Small intestine (tissue), 7 donors: ENCODE measurements around the gene SLIT3. TPM values are rescaled to one million over a fixed set of nuclear protein-coding genes. Genes with fewer than 3 reads are reported as not detected.

Experiments
- DNase-seq, 2 donors: peaks; one replicate each; pipeline versions ENCODE4 v3.0.0 to v3.0.0-alpha.2; 2013
- FAIRE-seq: peaks from 2 replicates; lab custom pipeline; 2012; peaks lifted over from hg19 to GRCh38; lab: Jason Lieb, UNC
- H3K27ac ChIP-seq, 3 donors: one replicate each; pipeline ENCODE4 v1.5.1; 2013; ENCODE audit warnings: low read length in 2 of 3, mild to moderate bottlenecking in 2 of 3, control low read depth in 1 of 3, inconsistent platforms in 1 of 3, low read depth in 1 of 3, moderate library complexity in 1 of 3
- H3K27me3 ChIP-seq, 3 donors: one replicate each; pipeline ENCODE4 v1.6.1; 2013; ENCODE audit warnings: low read length in 3 of 3, inconsistent platforms in 1 of 3; ENCODE audit not compliant: control insufficient read depth in 3 of 3, insufficient read depth in 3 of 3
- H3K36me3 ChIP-seq, 3 donors: one replicate each; pipeline ENCODE4 v1.6.1; 2013; ENCODE audit warnings: low read length in 3 of 3, inconsistent platforms in 1 of 3, low read depth in 1 of 3, mild to moderate bottlenecking in 1 of 3, moderate library complexity in 1 of 3; ENCODE audit not compliant: control insufficient read depth in 3 of 3, insufficient read depth in 2 of 3
- H3K4me1 ChIP-seq, 3 donors: one replicate each; pipeline ENCODE4 v1.6.1; 2013; ENCODE audit warnings: low read length in 2 of 3, inconsistent platforms in 1 of 3, low read depth in 1 of 3, mild to moderate bottlenecking in 1 of 3, moderate library complexity in 1 of 3; ENCODE audit not compliant: control insufficient read depth in 3 of 3, insufficient read depth in 2 of 3
- H3K4me3 ChIP-seq, 3 donors: one replicate each; pipeline ENCODE4 v1.5.1; 2013; ENCODE audit warnings: low read length in 3 of 3, control low read depth in 1 of 3, inconsistent platforms in 1 of 3, low read depth in 1 of 3, mild to moderate bottlenecking in 1 of 3, moderate library complexity in 1 of 3
- H3K9me3 ChIP-seq, 2 donors: one replicate each; pipeline ENCODE4 v1.6.1; 2013; ENCODE audit warnings: low read depth in 1 of 2, low read length in 1 of 2; ENCODE audit not compliant: control insufficient read depth in 2 of 2, insufficient read depth in 1 of 2
- WGBS, 3 donors: extraction: QIAGEN DNeasy Blood & Tissue Kit; methylation state at CpG; one replicate each; pipeline ENCODE4 v1.1.7; 2013; 5-methylcytosine and 5-hydroxymethylcytosine counted together
- polyA plus RNA-seq, 4 donors: library from polyadenylated mRNA; stranded (reverse) in 3 of 4; unstranded in 1 of 4; fragments of 200-250 nt in 3 of 4; fragments of 120-200 nt in 1 of 4; gene quantifications; one replicate each; pipeline versions ENCODE4 v1.2.1 to v1.2.3, GENCODE V29; 2013
- donor health status: healthy with polysubstance abuse.
- donor health status: control.
- donor health status: control.
- donor health status: Bipolar disorder and iron deficiency.
- donor health status: healthy.

The SLIT3 gene
- polyA plus RNA-seq, 4 donors, result 0.27 to 5.5 (median 5.3) TPM; not detected in 1

- DNase-seq (no peak), FAIRE-seq (no peak)
- H3K4me3 ChIP-seq, result no peak overlapping the region
- H3K36me3 ChIP-seq, result no peaks in the 10 kb centered on the region
- H3K4me1 ChIP-seq, result no peaks in the 10 kb centered on the region
- WGBS, 3 donors, result 58 to 66% (median 65%) methylated on average over 10 of the region's 10 CpGs
- H3K9me3 ChIP-seq, result no peaks in the 10 kb centered on the region
- H3K27ac ChIP-seq, result no peak overlapping the region
- peaks cover 0 to 2% (median 0%) of the 10 kb centered on the region in 3 donors for H3K27me3 ChIP-seq
Measured at GRCh38 chr5:168781941-168782571, 518.9 kb downstream of the SLIT3 start.

GRCh38 chr5:168780888-168781287, 520.1 kb downstream of the SLIT3 start:
- Histone ChIP-seq H3K4me1 (no peaks in the 10 kb centered on the region), H3K4me3 (no peak overlapping the region), H3K27ac (no peak overlapping the region), H3K9me3 (no peaks in the 10 kb centered on the region), H3K27me3 (no peaks in the 10 kb centered on the region), H3K36me3 (no peaks in the 10 kb centered on the region)
- 68 to 84% (median 78%) methylated on average over 3 of the region's 3 CpGs for WGBS, 3 donors
- no peak for FAIRE-seq
- DNase-seq, result no peak

GRCh38 chr5:168779333-168779732, 521.6 kb downstream of the SLIT3 start:
- 92 to 95% (median 93%) methylated on average over 3 of the region's 3 CpGs for WGBS, 3 donors
- Histone ChIP-seq H3K27me3 (no peaks in the 10 kb centered on the region), H3K4me1 (no peaks in the 10 kb centered on the region), H3K27ac (no peak overlapping the region), H3K9me3 (no peaks in the 10 kb centered on the region), H3K36me3 (no peaks in the 10 kb centered on the region), H3K4me3 (no peak overlapping the region)
- DNase-seq (no peak), FAIRE-seq (no peak)

GRCh38 chr5:168778536-168778935, 522.4 kb downstream of the SLIT3 start:
- WGBS, 3 donors, result 76 to 87% (median 86%) methylated on average over 10 of the region's 10 CpGs

DNA sequence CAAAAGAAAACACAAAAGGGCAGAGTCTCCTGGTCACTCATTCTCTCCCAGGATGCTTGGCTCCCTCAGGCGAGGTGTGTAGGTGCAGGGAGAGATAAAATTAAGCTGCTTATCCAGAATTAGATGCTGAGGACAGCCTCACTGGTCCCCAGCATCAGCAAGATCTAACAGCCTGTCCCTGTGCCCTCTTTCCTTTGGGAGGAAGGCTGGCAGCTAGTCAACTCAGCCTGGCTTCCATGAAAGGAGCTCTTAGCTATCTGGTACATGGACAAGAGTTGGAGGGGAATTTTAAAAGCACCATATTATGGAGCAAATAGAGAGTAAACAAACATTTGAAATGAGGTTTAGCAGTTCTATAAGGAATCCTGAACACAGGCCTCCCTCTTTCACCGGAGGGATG, 523.3 kb downstream of the SLIT3 start:
- Histone ChIP-seq H3K36me3 (peaks cover 0 to 2% (median 0%) of the 10 kb centered on the region in 3 donors), H3K4me3 (no peak overlapping the region), H3K27me3 (no peaks in the 10 kb centered on the region), H3K9me3 (no peaks in the 10 kb centered on the region), H3K4me1 (no peaks in the 10 kb centered on the region), H3K27ac (no peak overlapping the region)
- DNase-seq, result no peak
- no peak for FAIRE-seq
- 50 to 77% (median 59%) methylated on average over 2 of the region's 2 CpGs for WGBS, 3 donors

More at GRCh38 chr5:168778536-168778935, 522.4 kb downstream of the SLIT3 start:
- DNase-seq, result no peak
- FAIRE-seq, result no peak
- no peaks in the 10 kb centered on the region for H3K9me3 ChIP-seq
- H3K27me3 ChIP-seq, result no peaks in the 10 kb centered on the region
- H3K36me3 ChIP-seq, result no peaks in the 10 kb centered on the region
- no peaks in the 10 kb centered on the region for H3K4me1 ChIP-seq
- no peak overlapping the region for H3K4me3 ChIP-seq
- H3K27ac ChIP-seq, result no peak overlapping the region

GRCh38 chr5:168776070-168776469, 524.9 kb downstream of the SLIT3 start:
- H3K27ac ChIP-seq, result no peak overlapping the region
- WGBS, 3 donors, result 50 to 76% (median 61%) methylated on average over 9 of the region's 9 CpGs
- peaks cover 0 to 5% (median 0%) of the 10 kb centered on the region in 3 donors for H3K36me3 ChIP-seq
- H3K9me3 ChIP-seq, result no peaks in the 10 kb centered on the region
- no peak overlapping the region for H3K4me3 ChIP-seq
- DNase-seq (no peak), FAIRE-seq (no peak)
- no peaks in the 10 kb centered on the region for H3K4me1 ChIP-seq
- peaks cover 0 to under 1% (median 0%) of the 10 kb centered on the region in 3 donors for H3K27me3 ChIP-seq

DNA sequence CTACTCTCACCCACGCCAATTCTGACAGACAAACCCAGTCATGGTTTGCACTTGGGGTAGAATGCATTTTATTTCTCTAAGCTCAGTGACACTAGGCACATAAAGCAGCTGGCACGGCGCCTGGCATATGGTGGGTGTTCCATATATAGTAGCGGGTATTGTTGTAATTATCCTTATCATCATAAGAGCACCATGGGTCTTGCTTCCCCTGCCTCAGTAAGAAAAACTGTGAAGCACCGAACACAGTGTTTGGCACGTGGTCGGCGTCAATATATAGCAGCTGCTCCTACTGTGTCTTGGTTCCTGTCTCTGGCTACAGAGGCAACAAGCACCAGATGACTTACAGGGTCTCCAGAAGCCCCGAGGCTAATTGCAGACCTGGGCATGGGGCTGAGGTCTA, 527.7 kb downstream of the SLIT3 start:
- WGBS, 3 donors, result 81 to 89% (median 87%) methylated on average over 9 of the region's 9 CpGs
- Histone ChIP-seq H3K4me1 (no peaks in the 10 kb centered on the region), H3K4me3 (no peak overlapping the region), H3K36me3 (peaks cover 0 to 5% (median 0%) of the 10 kb centered on the region in 3 donors), H3K27me3 (peaks cover 0 to 3% (median 0%) of the 10 kb centered on the region in 3 donors), H3K9me3 (peaks cover 0 to 1% of the 10 kb centered on the region in 2 donors), H3K27ac (no peak overlapping the region)
- DNase-seq (no peak), FAIRE-seq (no peak)

DNA sequence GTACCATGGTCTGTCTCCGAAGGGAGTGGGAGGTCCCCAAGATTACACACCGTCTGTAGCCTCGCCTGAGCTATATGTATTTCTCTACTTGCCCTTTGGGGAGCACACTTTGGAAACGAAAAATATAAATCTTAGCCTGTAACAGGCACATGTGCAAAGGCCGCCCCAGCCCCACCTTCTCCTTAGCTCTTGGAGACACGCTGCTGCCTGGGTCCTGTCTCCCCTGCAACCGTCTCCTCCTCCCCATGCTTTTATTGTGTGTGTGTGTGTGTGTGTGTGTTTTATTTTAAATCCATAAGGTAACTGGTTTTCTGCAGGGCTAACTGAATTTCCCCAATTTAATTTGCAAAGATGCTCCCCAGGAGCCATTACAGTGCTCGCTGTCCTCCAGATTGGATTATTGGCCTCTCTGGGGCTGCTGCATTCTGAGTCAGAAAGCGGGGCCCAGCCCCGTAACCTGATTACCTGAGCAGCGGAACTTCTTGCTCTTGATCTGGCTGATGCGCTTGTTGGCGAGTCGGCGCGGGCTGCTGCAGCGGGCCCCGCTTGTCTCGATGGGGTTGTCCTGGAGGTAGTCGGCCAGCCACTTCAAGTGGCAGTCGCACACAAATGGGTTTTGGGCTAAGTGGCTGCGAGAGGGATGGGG, 528.5 kb downstream of the SLIT3 start:
- Histone ChIP-seq H3K27me3 (peaks cover 0 to 3% (median 0%) of the 10 kb centered on the region in 3 donors), H3K4me1 (no peaks in the 10 kb centered on the region), H3K4me3 (no peak overlapping the region), H3K36me3 (peaks cover 0 to 8% (median 0%) of the 10 kb centered on the region in 3 donors), H3K27ac (no peak overlapping the region), H3K9me3 (peaks cover 0 to 7% of the 10 kb centered on the region in 2 donors)
- WGBS, 3 donors, result 83 to 89% (median 85%) methylated on average over 22 of the region's 22 CpGs
- FAIRE-seq, result no peak
- no peak for DNase-seq
